HL-60/S4 treated with retinoic acid at 250 ng/mL for 4 days and 3 days (cell line): Measurements from ENCODE around the gene ZBTB24.

Experiments used
- in situ Hi-C: fragments of 300-500 bp; cut with MboI; formaldehyde crosslinking; loops from 2 replicates; pipeline ENCODE4 v1.7.0; 2022; ENCODE audit warnings: low sequenced_read_pairs

Gene ZBTB24

GRCh38 chr6:109453594-109454495 lies 29.2 kb downstream of the ZBTB24 start:
- in situ Hi-C loops, result no loop called here

DNA sequence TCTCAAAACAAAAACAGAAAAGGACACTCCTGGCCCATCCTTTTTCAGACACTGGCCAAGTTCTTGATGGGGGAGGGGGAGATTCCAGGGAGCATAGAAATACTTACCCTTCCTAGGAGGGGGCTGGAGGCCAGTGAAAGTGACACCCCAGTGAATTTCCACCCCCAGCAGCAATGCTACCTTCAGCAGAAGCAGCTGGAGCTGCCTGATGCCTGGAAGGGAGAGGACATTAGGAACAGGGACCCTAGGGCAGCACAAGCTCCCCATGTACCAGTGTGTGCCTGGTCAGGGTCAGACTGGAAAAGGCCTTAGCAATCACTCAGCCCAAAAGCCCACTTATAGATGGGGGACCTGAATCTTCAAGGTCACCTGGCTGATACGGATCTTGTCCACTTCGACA lies 29.9 kb downstream of the ZBTB24 start:
- in situ Hi-C loops, result no loop called here

DNA sequence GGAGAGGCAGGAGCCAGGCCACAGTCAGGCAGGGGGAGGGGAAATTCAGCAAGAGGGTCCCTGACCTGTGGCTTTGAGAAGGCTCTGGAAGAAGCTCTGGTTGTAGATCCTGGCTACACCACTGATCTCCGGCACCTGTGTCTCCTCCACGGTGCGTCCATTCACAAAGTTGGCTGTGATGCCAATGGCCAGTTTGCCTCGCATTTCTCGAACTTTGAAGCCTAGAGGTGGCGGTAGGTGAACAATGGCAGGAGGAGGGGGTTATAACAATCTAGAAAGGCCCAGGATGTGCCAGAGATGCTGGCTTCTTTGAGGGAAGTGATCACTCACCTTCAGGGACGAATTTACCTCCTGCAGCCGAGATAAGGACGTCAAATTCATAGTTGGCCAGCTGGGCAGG lies 30.8 kb downstream of the ZBTB24 start:
- in situ Hi-C loops, result no loop called here

- in situ Hi-C loops, result no loop called here
These were observed 31.6 kb downstream of the ZBTB24 start for GRCh38 chr6:109451376-109451775.

DNA sequence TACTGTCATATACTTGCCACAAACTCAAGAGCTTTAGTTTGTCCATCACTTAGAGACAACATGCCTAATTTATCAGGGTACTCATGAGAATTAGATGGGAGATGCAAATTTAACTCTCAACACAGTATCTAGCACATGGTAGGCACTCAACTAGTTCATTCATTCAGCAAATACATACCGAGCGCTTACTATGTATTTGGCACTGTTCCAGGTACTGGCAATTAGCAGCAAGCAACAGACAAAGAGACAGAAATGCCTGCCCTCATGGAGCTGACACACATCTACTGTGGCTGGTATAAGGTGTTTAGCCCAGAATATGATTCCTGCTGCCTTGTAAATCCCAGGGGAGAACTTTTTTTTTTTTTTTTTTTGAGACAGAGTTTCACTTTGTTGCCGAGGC lies 32.2 kb downstream of the ZBTB24 start:
- in situ Hi-C loops, result no loop called here

- in situ Hi-C loops, result no loop called here
These were observed 33.0 kb downstream of the ZBTB24 start for GRCh38 chr6:109449795-109450673.

GRCh38 chr6:109449064-109449794 lies 33.8 kb downstream of the ZBTB24 start:
- in situ Hi-C loops, result no loop called here

GRCh38 chr6:109448615-109449014 lies 34.4 kb downstream of the ZBTB24 start:
- in situ Hi-C loops, result no loop called here

- in situ Hi-C loops, result no loop called here
These were observed 35.0 kb downstream of the ZBTB24 start for GRCh38 chr6:109447878-109448555.

GRCh38 chr6:109447087-109447486 lies 35.9 kb downstream of the ZBTB24 start:
- in situ Hi-C loops, result no loop called here

DNA sequence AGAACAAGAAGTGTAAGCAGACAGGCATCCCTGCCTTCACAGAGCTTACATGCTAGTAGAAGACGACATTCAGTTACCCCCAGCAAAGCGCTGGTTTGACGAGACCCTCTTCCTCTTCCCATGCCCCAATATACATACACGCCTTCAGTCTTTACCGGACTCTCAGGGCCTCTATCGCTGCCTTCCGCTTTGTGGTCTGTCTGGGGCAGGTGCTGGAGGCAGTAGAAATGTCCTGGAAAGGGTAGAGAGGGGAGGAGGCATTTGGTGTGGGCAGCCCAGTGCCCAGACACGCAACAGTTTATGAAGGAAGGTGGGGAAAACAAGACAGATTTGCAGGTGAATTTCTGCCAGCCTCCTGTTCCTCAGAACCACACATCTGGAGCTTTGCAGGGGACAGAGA lies 36.5 kb downstream of the ZBTB24 start:
- in situ Hi-C loops, result no loop called here

- in situ Hi-C loops, result no loop called here
These were observed 36.9 kb downstream of the ZBTB24 start for GRCh38 chr6:109446072-109446471.

- in situ Hi-C loops, result no loop called here
These were observed 37.6 kb downstream of the ZBTB24 start for GRCh38 chr6:109445382-109445781.

GRCh38 chr6:109443425-109443950 lies 39.5 kb downstream of the ZBTB24 start:
- in situ Hi-C loops, result no loop called here

- in situ Hi-C loops, result no loop called here
These were observed 40.6 kb downstream of the ZBTB24 start for GRCh38 chr6:109442393-109442924.

GRCh38 chr6:109441069-109441816 lies 41.8 kb downstream of the ZBTB24 start:
- in situ Hi-C loops, result no loop called here

DNA sequence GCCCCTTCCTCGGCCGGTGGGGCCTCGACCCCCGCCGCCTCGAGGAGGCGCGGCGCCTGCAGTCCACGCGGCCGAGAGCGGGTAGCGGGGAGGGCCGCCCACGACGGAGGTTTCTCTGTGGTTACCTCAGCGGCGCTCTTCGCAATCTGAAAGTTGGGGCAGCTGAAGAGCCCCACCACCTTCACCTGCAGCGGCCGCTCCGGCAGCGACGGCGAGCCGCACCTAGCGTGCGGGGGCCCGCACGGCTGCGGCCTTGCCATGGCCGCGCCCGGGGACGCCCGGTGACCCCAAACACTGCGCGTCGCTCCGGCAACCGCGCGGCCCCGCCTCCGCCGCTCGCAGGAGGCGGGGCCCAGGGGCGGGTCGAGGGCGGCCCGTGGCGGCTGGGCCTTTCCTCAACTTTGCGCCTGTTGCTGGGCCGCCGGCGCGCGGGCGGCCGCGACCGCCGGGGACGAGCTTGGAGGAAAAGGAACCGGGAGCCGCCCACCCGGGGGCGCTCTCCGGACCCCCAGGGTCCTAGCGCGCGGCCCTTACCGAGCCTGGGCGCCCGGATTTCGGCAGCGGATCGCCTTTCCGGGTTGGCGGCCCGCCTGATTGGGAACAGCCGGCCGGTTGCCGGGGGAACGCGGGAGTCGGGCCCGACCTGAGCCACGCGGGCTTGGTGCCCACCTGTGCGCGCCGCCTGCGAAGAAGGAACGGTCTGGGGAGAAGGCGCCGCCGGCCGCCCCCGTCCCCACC lies 42.5 kb downstream of the ZBTB24 start, which contains the start of the genes PPIL6 and SMPD2:
TSS of gene PPIL6 (minus strand) at position 298 of the 738 bp plus-strand sequence. CDS start at position 260, 38 bp downstream.
TSS of gene SMPD2 (plus strand) at position 394 of the 738 bp plus-strand sequence. CDS start 398 bp downstream, outside the sequence.
- in situ Hi-C loops, result no loop called here

- in situ Hi-C loops, result no loop called here
These were observed 47.0 kb downstream of the ZBTB24 start for GRCh38 chr6:109436041-109436440.
